DMS53 treated with DMSO at 0.1 percent for 48 hours (cell line): ENCODE data around the gene C12orf54.
"Not testable (repeated sequence)": the region's sequence is repeated elsewhere in the genome, so short reads cannot be mapped to it uniquely, and the experiment has no call there.

Source experiments
- DNase-seq: peaks from one replicate; lab custom pipeline; 2025; ENCODE audit not compliant: unreplicated experiment; lab: John Stamatoyannopoulos, UW

The C12orf54 gene

DNA sequence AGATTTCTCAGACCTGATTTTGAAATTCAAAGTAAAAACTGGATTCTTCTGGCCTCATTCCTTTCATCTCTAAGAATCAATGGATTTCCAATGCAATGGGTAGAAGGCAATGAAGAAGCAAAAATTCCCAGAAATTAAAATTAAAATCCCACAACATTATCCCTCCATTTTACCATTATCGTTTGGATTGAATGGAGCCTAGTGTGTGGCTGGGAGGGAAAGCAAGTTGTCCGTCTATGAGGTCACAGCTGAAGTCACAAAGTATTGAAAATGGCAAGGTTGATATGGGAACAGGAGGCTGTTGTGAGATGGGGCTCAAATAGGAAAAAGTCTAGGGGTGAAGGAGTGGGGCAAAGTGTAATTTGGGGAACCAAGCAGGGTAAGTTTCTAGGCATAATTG, at the start of gene C12orf54:
Gene C12orf54, plus strand, starts transcription at position 301 of the 400 bp plus-strand sequence. CDS start 799 bp downstream, outside the sequence.
- no peak for DNase-seq

DNA sequence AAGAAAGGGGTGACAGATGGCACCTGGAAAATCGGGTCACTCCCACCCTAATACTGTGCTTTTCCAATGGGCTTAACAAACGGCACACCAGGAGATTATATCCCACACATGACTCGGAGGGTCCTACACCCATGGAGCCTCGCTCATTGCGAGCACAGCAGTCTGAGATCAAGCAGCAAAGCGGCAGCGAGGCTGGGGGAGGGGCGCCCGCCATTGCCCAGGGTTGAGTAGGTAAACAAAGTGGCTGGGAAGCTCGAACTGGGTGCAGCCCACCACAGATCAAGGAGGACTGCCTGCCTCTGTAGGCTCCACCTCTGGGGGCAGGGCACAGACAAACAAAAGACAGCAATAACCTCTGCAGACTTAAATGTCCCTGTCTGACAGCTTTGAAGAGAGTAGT, 48.3 kb upstream of the C12orf54 start:
- not testable (repeated sequence) for DNase-seq

DNA sequence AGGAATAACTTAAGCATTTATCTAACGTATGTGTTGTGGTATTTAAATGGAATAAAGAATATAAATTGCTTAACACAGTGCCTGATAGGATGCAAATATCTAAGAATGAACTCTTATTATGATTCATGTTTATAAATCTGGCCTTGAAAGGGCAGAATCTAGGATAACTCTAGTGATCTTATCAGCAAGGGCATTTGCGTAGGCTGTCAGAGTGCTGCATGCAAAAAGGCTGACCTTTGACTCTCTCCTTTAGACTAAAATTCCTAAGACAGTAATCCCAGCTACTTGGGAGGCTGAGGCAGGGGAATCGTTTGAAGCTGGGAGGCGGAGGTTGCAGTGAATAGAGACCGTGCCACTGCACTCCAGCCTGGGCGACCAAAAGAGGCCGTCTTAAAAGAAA, 41.2 kb upstream of the C12orf54 start:
- DNase-seq, result no peak

DNA sequence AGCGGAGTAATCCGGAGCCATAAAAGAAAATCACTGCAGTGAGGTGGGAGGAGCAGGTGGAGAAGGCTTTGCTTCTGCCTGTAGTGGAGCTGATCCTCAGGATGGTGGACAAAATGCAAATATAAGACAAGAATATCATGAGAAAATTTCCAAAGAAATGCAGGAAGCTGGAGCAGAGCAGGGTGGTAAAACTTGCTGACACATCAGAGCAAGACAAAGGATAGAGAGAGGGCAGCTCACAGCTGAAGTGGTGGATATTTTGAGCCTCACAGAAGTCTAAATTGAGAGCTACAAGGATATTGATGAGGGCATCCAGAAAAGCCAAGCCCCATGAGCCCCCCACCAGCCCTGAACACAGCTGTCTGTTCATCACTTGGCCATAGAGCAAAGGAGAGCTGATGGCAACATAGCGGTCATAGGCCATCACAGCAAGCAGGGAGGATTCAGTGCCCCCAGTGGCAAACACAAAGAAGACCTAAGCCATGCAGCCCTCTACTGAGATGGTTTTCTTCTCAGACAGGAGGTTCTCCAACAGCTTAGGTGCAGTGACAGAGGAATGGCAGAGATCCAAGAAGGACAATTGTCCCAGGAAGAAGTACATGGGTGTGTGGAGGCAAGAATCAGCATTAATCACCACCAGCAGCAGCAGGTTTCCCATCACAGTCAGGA, 40.0 kb upstream of the C12orf54 start:
- DNase-seq, result no peak

DNA sequence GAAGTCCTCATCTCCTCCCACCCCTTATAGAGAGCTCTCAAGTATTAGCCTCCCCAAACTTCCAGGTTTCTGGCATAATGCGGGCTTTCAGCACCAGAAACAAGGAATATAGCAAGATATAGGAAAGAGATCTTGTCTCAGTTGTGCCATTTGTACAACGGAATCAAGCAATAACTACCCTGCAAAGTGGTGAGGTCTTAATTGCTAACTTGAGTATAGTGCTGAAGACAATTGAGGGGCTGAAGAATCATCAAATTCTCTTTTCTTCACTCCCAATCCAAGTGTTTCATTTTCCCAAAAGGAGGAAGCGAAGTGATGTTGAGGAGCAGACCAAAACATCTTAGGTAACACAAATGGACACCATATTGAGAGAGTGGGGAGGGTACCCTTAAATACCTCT, 36.8 kb upstream of the C12orf54 start:
- no peak for DNase-seq

DNA sequence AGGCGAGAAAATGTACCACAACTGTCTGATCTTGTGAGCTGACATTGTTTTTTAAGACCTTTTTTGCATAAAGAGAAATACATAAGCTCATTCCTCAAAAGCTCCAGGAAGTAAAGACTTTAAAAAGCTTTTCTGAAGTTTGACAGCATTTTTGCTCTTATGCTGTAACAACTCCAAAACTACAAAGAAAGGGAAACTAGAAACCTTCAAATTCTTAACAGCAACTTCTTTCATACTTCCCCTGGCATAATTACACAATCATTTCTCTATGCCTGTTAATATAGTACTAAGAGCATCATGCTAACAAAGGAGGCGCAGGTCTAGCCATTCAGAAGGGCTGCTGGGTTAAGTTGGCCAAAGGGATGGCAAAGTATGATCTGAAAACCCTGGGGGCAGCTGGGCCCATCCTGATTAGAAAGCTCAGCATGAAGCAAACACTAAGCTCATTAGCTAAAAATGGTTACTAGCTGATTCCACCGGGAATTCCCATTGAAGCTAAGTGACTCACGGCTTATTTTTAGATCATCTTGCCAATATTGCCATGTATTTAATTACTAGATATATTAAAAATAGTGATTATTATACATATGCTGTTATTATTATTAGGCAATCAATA, 36.0 kb upstream of the C12orf54 start:
- DNase-seq, result no peak

DNA sequence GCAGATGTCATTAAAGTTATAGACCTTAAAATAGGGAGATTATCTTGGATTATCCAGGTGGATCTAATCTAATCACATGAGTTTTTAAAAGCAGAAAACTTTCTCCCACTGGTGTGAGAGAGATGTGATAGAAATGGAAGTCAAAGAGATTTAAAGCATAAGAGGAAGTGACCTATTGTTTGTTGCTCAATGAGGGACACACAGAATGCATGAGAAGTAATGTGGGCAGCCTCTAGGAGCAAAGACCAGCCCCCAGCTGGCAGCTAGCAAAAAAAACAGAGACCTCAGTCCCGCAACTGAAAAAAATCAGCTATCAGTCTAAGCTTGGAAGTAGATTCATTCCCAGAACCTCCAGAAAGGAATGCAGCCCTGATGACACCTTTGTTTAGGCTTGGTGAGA, 34.5 kb upstream of the C12orf54 start:
- no peak for DNase-seq

DNA sequence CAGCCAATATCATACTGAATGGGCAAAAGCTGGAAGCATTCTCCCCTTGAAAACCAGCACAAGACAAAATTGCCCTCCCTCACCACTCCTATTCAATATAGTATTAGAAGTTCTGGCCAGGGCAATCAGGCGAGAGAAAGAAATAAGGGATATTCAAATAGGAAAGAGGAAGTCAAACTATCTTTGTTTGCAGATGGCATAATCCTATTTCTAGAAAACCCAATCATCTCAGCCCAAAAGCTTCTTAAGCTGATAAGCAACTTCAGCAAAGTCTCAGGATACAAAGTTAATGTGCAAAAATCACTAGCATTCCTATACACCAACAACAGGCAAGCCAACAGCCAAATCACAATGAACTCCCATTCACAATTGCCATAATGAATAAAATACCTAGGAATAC, 30.9 kb upstream of the C12orf54 start:
- no peak for DNase-seq

DNA sequence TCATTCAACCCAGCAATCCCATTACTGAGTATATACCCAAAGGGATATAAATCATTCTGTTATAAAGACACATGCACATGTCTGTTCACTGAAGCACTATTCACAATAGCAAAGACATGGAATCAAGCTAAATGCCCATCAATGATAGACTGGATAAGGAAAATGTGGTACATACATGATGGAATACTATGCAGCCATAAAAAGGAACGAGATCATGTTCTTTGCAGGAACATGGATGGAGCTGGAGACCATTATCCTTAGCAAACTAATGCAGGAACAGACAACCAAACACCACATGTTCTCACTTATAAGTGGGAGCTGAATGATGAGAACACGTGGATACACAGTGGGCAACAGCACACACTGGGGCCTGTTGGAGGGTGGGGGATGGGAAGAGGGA, 29.3 kb upstream of the C12orf54 start:
- DNase-seq, result not testable (repeated sequence)

DNA sequence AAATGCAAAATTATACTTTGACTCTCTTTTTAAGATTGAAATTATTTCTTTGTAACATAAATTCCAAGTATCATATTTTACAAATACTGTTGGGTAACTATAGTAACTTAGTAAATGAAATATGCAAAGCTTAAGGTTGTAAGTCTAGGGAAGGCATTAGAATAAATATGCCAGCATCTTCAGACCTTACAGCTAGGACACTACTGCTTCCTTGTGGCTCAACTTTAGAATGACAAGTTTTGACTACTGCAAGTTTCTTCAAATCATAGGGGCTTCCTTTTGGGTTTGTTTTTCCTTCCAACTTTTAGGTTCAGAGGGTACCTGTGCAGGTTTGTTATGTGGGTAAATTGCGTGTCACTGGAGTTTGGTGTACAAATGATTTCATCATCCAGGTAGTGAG, 27.6 kb upstream of the C12orf54 start:
- DNase-seq, result peak; percentile 53

DNA sequence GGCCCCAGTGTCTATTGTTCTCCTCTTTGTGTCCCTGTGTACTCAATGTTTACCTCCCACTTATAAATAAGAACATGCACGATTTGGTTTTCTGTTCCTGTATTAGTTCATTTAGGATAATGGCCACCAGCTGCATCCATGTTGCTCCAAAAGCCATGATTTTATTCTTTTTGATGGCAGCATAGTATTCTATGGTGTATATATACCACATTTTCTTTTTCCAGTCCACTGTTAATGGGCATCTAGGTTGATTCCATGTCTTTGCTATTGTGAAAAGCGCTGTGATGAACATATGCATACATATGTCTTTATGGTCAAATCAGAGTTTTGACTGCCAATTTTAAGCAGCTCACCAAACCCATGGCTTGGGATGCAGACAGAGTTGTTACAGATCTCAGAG, 27.2 kb upstream of the C12orf54 start:
- DNase-seq, result no peak

DNA sequence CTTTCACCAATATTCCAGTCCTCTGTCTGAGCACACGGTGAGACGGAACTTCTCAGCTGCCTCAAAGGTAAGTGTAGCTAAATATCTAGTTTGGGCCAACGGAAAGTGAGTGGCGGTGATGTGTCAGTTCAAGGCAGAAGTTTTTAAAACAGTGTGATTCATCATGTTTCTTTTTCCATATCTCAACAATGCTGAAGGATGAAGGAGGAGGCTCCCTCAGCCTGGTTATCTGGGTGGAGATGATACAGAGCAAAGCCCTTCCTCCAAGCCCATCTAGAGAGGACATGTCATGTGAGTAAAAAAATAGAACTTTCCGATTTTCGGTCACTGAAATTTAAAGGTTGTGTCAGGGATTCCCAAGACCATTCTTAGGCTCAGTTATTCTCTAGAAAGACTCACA, 23.0 kb upstream of the C12orf54 start:
- DNase-seq, result no peak

DNA sequence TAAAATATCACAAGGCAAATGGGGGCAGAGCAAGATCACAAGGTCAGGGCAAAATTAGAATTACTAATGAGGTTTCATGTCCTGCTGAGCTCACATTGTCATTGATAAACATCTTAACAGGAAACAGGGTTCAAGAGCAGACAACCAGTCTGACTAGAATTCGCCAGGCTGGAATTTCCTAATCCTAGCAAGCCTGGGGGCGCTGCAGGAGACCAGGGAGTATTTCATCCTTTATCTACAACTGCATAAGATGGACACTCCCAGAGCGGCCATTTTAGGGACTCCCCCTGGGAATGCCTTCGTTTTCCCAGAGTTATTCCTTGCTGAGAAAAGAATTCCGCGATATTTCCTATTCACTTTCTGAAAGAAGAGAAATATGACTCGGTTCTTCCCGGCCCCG, 13.3 kb upstream of the C12orf54 start:
- DNase-seq, result not testable (repeated sequence)

DNA sequence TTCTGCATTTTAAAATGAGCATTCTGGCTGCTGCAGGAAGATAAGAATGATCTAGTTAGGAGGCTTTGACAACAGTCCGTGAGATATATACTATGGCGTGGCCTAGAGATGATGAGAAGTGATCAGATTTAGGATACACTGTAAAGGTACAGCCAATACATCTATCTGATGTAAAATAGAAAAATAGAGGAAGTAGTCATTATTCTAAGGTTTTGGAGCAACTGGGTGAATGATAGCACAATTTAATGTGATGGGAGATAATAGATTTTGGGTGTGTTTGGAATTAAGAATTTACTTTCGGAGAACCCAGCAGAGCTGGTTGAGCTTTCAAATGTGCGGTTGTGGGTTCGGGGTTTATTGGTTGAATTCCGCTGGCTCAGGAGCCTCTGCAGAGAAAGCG, 10.0 kb upstream of the C12orf54 start, which contains the start of gene ANP32D:
Gene ANP32D, plus strand, starts transcription at position 301 of the 400 bp plus-strand sequence. CDS start 106 bp downstream, outside the sequence.
- no peak for DNase-seq

DNA sequence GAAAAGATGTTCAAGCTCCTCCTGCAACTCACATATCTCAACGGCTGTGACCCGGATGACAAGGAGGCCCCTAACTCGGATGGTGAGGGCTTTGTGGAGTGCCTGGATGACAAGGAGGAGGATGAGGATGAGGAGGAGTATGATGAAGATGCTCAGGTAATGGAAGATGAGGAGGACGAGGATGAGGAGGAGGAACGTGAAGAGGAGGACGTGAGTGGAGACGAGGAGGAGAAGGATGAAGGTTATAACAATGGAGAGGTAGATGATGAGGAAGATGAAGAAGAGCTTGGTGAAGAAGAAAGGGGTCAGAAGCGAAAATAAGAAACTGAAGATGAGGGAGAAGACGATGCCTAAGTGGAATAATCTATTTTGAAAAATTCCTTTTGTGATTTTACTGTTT, 9.2 kb upstream of the C12orf54 start:
- no peak for DNase-seq

DNA sequence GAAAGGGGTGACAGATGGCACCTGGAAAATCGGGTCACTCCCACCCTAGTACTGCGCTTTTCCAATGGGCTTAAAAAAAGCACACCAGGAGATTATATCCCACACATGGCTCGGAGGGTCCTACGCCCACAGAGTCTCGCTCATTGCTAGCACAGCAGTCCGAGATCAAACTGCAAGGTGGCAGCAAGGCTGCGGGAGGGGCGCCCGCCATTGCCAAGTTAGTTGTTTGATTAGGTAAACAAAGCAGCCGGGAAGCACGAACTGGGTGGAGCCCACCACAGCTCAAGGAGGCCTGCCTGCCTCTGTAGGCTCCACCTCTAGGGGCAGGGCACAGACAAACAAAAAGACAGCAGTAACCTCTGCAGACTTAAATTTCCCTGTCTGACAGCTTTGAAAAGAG, 7.8 kb upstream of the C12orf54 start:
- DNase-seq, result not testable (repeated sequence)

DNA sequence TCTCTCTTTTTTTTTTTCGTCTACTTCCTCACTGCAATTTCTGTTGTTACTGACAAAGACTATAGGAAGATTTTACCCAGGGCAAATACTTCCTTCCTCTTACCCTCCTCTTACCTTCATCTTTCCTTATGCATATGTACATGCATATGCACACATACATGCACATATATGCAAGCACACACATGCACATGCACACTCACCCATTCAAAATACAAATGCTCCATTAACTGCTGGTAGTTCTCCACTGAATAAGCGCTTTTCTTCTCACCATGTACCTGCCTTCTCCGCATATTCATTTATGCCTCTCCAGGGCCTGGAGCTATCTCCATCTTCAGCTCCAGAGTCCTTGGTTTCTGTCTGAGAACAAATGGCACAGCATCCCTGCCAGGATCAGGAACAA, 632 bp downstream of the C12orf54 start:
- DNase-seq, result no peak

DNA sequence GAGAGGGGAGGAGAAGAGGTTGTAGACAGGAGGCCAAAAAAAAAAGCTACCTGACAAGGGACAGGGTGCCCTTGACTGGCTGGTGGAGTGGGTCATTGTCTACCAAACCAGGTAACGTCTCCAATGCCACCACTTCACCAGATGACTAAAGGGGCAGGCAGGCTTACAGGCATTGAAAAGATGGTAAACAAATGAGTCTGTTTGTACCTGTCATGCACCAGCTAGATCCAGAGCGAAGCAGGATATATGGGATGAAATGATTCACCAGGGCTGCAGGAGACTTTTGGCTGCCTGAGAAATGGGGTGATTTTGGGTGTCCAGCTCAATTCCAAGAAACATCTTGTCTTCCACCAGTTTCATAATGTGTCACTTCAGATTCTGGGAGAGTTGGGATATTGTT, 4.0 kb downstream of the C12orf54 start:
- peak; percentile 98 for DNase-seq

DNA sequence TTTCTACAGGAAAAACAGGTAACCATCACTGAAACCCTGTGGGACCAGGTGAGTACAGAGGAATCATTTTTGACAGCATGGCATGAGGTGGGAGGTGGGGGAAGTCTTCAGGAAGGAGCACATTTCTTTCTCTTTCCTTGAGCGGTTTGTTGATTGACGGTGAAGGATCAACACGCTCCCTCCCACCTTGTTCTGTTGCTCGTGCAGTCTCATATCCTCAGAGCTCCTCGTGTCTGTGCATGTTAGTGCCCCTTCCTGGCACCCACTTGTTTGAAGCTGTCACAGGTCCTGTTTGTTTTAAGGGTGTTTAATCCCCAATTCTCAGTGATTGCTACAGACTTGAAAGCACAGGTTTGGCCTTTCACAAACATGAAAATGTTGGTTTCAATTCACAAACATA, 4.4 kb downstream of the C12orf54 start:
- peak; percentile 42 for DNase-seq

DNA sequence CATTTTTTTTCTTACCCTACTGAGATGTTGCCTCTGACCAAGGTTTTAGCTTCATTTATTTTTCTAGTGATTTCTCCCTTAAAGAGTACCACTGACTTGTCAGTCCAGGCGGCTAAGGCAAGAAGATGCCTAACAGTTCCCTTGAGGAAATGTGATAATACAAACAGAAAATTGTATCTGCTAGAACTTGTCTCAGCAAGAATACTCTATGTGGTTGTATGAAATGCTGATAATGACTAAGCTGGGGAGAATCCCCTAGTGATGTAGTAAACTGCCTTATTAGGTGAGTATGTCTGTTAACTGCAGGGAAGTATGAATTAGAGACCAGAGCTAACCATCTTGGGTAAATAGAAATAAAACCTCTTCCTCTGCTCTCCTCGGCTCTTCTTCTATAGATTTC, 6.7 kb downstream of the C12orf54 start:
- no peak for DNase-seq

DNA sequence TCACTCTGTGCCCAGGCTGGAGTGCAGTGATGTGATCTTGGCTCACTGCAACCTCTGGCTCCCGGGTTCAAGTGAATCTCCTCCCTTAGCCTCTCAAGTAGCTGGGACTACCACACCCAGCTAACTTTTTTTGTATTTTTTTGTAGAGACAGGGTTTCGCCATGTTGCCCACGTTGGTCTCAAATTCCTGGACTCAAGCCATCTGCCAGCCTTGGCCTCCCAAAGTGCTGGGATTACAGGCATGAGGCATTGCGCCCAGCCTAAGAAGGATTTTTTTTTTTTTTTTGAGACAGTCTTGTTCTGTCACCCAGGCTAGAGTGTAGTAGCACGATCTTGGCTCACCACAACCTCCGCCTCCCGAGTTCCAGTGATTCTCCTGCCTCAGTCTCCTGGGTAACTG, 7.2 kb downstream of the C12orf54 start:
- DNase-seq, result not testable (repeated sequence)

DNA sequence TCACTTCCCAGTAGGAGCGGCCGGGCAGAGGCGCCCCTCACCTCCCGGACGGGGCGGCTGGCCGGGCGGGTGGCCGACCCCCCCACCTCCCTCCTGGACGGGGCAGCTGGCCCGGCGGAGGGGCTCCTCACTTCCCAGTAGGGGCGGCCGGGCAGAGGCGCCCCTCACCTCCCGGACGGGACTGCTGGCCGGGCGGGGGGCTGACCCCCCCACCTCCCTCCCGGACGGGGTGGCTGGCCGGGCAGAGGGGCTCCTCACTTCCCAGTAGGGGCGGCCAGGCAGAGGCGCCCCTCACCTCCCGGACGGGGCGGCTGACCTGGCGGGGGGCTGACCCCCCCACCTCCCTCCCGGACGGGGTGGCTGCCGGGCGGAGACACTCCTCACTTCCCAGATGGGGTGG, 18.0 kb downstream of the C12orf54 start:
- DNase-seq, result not testable (repeated sequence)

DNA sequence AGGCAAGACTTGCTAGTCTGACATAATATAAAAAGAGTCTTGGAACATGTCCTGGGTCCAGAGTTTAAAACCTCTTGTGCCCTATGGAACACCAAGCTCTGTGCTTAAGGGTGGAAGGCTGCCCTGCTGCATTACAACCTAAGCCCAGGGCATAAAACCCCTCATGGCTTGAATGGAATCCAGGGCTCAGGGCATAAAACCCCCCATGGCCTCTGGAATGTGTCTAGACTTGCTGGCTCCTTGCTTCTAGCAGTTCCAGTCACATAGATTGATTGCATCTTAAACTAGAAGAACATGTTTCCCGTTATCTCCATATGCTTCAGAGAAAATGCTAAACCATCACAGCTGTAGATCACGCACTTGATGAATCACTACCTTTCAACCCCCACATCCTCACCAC, 24.5 kb downstream of the C12orf54 start:
- not testable (repeated sequence) for DNase-seq
